AG04450 (cell line): Measurements from ENCODE around the gene SORCS2. TPM values are rescaled to one million over a fixed set of nuclear protein-coding genes. Genes with fewer than 3 reads are reported as not detected.

Experiments
- CTCF ChIA-PET: fragments of 300-600, 350-600 bp; formaldehyde crosslinking; extraction: SDS; loops from one replicate; lab custom pipeline; 2022; ENCODE audit warnings: antibody characterized with exemption, inconsistent platforms; lab: Charles Lee
- POLR2A ChIA-PET: fragments of 350-600 bp; formaldehyde crosslinking; extraction: SDS; loops from one replicate; lab custom pipeline; 2021; ENCODE audit warnings: antibody characterized with exemption, inconsistent platforms; lab: Yijun Ruan, JAX
- DNase-seq: peaks from one replicate; pipeline ENCODE4 v3.0.0-alpha.2; 2011; ENCODE audit warnings: low read depth, low spot score
- H3K27ac ChIP-seq: one replicate; pipeline ENCODE4 v1.5.1; 2012; ENCODE audit warnings: low read depth, low read length, control low read depth
- H3K27me3 ChIP-seq: one replicate; pipeline ENCODE4 v1.6.0; 2012; ENCODE audit warnings: low read length; ENCODE audit not compliant: control insufficient read depth, insufficient read depth
- H3K4me3 ChIP-seq: 2 replicates; pipeline ENCODE4 v1.5.1; 2011; ENCODE audit warnings: mild to moderate bottlenecking, low read depth, low read length, control low read depth
- H3K9me3 ChIP-seq: 2 replicates; pipeline ENCODE4 v1.5.1; 2012; ENCODE audit warnings: low read length; ENCODE audit not compliant: control insufficient read depth, insufficient read depth
- polyA plus RNA-seq: library from polyadenylated mRNA; depleted of rRNA; stranded (reverse); fragments of >200 nt; gene quantifications from 2 replicates; pipeline ENCODE4 v1.2.3, GENCODE V29; 2011
- TF ChIP-seq, protein P1 (sequence below): IDR thresholded peaks from 2 replicates; pipeline ENCODE4 v1.5.1; 2011; ENCODE audit warnings: low read depth, low read length, control low read depth, inconsistent platforms

SORCS2 gene
- polyA plus RNA-seq, 1 experiment = 0.29 TPM

DNA sequence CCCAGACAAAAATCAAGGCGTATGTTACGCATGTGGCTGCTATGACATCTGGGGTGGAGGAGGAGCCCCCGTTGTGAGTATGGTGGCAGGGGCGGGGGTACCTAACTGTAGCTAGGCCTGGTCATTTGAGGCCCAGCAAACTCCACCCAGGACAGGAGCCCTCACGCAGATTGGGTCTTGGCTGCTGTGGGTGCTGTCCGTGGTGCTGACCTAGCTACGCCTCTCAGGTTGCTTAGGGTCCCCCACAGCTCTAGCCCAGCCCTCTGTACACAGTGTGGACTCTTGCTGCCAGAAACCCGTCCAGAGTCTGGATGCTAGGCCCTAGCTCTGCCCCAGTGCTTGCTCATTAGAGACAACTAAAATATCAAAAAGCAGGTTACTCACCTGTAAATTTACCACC is 389.1 kb downstream of the SORCS2 start:
- Histone ChIP-seq H3K27ac (no peak overlapping the region), H3K4me3 (no peak overlapping the region), H3K27me3 (peaks cover 4% of the 10 kb centered on the region), H3K9me3 (peaks cover 47% of the 10 kb centered on the region)
- no peak for DNase-seq
- POLR2A ChIA-PET = no interaction called here
- TF ChIP-seq, protein P1, sequence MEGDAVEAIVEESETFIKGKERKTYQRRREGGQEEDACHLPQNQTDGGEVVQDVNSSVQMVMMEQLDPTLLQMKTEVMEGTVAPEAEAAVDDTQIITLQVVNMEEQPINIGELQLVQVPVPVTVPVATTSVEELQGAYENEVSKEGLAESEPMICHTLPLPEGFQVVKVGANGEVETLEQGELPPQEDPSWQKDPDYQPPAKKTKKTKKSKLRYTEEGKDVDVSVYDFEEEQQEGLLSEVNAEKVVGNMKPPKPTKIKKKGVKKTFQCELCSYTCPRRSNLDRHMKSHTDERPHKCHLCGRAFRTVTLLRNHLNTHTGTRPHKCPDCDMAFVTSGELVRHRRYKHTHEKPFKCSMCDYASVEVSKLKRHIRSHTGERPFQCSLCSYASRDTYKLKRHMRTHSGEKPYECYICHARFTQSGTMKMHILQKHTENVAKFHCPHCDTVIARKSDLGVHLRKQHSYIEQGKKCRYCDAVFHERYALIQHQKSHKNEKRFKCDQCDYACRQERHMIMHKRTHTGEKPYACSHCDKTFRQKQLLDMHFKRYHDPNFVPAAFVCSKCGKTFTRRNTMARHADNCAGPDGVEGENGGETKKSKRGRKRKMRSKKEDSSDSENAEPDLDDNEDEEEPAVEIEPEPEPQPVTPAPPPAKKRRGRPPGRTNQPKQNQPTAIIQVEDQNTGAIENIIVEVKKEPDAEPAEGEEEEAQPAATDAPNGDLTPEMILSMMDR = no peak
- CTCF ChIA-PET = interaction anchor here (0.5 kb wide), 1 partner anchor 14 kb away, joined by 8 read pairs; no protein-coding TSS in a partner anchor

DNA sequence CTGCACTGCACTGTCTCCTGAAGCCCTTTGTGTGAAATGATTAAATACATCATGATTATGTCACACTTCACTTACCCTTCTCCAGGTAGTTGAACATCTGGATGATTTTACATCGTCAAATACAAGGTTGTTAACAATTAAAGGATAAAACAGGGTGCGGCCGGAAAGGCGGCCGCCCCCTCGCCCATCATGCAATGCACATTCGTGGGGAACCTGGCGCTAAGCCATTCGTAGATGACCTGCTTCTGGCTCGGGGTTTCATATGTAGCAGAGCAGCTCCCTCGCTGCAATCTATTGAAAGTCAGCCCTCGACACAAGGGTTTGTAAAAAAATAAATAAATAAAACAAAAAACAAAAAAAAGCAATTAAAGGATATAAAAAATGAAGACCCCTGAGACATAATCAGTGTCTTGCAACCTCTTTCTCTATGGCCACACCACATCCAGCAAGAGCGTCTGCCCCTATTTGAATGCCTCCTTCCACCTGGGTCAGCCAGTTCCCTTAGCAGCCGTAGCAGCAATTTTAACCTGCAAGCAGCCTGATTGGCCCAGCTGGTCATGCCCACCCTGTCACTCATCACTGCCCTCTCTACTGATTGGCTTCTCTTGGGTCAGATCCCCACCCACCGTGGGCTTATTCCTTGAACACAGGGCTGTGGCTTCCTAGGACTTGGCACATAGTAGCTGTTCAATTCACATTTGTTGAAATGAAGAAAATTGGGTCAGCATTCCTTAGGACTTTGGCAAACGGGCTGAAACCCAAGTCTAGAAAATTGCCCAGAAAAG is 390.2 kb downstream of the SORCS2 start:
- no peak for DNase-seq
- ChIA-PET CTCF (no interaction called here), POLR2A (no interaction called here)
- TF ChIP-seq, protein P1 = no peak
- H3K27ac ChIP-seq = no peak overlapping the region
- H3K9me3 ChIP-seq = peaks cover 40% of the 10 kb centered on the region
- peaks cover 7% of the 10 kb centered on the region for H3K27me3 ChIP-seq
- no peak overlapping the region for H3K4me3 ChIP-seq

DNA sequence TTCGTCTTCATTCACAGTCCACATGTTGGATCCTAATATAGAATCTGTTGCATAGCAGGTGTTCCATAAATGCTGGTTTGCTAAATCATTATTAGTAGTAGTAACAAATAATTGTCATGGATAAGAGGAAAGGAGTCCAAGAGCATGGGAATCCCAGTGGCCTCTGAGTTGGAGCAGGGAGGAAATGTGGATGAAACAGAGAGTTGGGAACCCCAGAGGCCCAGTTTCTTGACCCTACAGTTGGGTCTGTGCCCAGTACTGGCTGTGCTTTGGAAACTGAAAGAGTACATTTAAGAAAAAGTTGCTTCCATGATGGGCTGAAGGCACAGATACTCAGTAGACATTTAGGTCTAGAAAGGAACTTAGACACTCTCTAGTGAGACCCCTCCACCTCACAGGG is 391.8 kb downstream of the SORCS2 start:
- TF ChIP-seq, protein P1 = no peak
- peaks cover 18% of the 10 kb centered on the region for H3K27me3 ChIP-seq
- ChIA-PET CTCF (no interaction called here), POLR2A (no interaction called here)
- no peak overlapping the region for H3K4me3 ChIP-seq
- H3K9me3 ChIP-seq = peaks cover 25% of the 10 kb centered on the region
- no peak for DNase-seq
- no peak overlapping the region for H3K27ac ChIP-seq

DNA sequence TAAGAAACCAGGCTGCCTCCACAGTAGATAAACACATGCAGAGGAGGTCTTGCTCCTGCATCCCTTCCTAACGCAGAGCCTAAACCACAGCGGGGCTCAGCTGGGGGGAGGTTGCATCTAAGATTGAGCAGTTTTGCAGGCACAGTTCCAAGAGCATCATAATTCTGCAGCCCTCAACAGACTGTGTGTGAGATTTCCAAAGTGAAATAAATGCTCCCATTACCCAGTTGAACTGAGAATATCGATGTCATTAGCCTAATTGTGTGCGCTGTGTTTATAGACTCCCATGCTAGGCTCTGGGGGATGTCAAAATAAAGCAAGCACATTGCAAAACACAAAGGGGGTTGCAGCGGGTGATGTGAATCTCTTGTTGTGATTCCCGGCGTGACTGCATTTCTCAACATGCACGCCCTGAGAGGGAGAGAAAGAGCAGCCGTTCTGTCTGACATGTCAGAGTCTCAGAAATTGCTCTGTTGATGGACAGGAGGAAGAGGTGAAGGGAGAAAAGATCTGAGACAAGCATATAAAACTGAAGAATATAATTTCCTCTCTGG is 392.3 kb downstream of the SORCS2 start:
- TF ChIP-seq, protein P1 = no peak
- ChIA-PET CTCF (no interaction called here), POLR2A (no interaction called here)
- no peak for DNase-seq
- no peak overlapping the region for H3K4me3 ChIP-seq
- no peak overlapping the region for H3K27ac ChIP-seq
- H3K27me3 ChIP-seq = peaks cover 18% of the 10 kb centered on the region
- H3K9me3 ChIP-seq = peaks cover 19% of the 10 kb centered on the region

DNA sequence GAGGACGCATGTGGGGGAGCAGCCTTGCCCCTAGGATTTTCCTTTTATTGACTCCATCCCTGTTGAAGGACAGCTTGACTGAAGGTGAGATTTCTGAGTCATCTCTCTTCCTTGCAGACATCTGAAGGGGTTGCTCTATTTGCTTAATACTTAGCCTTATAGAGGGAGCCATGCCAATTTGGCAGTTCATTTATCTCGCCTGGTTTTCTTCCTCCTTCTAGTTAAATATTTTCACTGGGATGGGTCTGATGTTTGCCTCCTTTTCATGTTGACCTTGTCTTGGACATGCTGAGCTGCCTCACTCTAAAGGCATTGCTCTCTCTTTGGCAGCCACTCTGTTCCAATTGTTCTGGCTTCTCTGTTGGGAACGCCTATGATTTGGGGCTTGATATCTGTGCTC is 393.4 kb downstream of the SORCS2 start:
- ChIA-PET CTCF (interaction anchor here (1.0 kb wide), 1 partner anchor 134 kb away, joined by 4 read pairs; no protein-coding TSS in a partner anchor), POLR2A (no interaction called here)
- no peak overlapping the region for H3K27ac ChIP-seq
- peaks cover 22% of the 10 kb centered on the region for H3K27me3 ChIP-seq
- no peak for DNase-seq
- no peak overlapping the region for H3K4me3 ChIP-seq
- peaks cover 13% of the 10 kb centered on the region for H3K9me3 ChIP-seq
- TF ChIP-seq, protein P1 = no peak
